ENCODE data around the gene HJV.

DNA sequence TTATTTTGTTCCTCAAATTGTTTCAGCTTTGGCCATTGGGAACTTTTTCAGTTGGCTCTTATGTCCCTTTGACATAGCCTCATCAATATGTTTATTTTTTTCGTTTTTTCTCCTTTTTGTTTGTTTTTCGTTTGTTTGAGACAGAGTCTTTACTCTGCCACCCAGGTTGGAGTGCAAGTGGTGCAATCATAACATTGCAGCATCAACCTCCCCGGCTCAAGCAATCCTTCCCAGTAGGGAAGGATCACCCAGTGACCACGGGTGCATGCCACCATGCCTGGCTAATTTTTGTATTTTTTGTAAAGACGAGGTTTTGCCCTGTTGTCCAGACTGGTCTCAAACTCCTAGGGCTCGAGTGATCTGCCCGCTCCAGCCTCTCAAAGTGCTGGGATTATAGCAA, 49.0 kb downstream of the HJV start:
- TF ChIP-seq ZNF629 (tag by site-specific recombination; IDR thresholded peaks at IDR 0.05) (no peak), ZNF138 (tag by site-specific recombination; IDR thresholded peaks at IDR 0.05; ENCODE audit: borderline replicate concordance) (no peak), OSR2 (tag by site-specific recombination; IDR thresholded peaks at IDR 0.05) (no peak)
- TF ChIP-seq, protein P1, sequence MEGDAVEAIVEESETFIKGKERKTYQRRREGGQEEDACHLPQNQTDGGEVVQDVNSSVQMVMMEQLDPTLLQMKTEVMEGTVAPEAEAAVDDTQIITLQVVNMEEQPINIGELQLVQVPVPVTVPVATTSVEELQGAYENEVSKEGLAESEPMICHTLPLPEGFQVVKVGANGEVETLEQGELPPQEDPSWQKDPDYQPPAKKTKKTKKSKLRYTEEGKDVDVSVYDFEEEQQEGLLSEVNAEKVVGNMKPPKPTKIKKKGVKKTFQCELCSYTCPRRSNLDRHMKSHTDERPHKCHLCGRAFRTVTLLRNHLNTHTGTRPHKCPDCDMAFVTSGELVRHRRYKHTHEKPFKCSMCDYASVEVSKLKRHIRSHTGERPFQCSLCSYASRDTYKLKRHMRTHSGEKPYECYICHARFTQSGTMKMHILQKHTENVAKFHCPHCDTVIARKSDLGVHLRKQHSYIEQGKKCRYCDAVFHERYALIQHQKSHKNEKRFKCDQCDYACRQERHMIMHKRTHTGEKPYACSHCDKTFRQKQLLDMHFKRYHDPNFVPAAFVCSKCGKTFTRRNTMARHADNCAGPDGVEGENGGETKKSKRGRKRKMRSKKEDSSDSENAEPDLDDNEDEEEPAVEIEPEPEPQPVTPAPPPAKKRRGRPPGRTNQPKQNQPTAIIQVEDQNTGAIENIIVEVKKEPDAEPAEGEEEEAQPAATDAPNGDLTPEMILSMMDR (tag by site-specific recombination; IDR thresholded peaks at IDR 0.05): no peak
- TF ChIP-seq, protein P2, sequence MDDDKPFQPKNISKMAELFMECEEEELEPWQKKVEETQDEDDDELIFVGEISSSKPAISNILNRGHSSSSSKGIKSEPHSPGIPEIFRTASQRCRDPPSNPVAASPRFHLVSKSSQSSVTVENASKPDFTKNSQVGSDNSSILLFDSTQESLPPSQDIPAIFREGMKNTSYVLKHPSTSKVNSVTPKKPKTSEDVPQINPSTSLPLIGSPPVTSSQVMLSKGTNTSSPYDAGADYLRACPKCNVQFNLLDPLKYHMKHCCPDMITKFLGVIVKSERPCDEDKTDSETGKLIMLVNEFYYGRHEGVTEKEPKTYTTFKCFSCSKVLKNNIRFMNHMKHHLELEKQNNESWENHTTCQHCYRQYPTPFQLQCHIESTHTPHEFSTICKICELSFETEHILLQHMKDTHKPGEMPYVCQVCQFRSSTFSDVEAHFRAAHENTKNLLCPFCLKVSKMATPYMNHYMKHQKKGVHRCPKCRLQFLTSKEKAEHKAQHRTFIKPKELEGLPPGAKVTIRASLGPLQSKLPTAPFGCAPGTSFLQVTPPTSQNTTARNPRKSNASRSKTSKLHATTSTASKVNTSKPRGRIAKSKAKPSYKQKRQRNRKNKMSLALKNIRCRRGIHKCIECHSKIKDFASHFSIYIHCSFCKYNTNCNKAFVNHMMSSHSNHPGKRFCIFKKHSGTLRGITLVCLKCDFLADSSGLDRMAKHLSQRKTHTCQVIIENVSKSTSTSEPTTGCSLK (tag by site-specific recombination; IDR thresholded peaks at IDR 0.05): no peak
